Measurements from ENCODE around the gene ZNF606.

The ZNF606 gene

GRCh38 chr19:58001895-58002369, 688 bp downstream of the ZNF606 start:
- no peak for DNase-seq
- Histone ChIP-seq H3K36me3 (replicated peaks; ENCODE audit: insufficient read depth, low read length) (no peaks in the 10 kb centered on the region), H3K79me2 (ENCODE audit: low read length) (no peaks in the 10 kb centered on the region), H3K27ac (ENCODE audit: low read length) (no peak overlapping the region), H3K4me3 (ENCODE audit: low read length) (peak overlapping the region; percentile 22; the same call in 1 of the 2 replicates), H3F3A (ENCODE audit: insufficient read depth, low read length) (no peaks in the 10 kb centered on the region), H2AFZ (ENCODE audit: low read length) (peak overlapping the region; percentile 23; the same call in 1 of the 2 replicates), H3K9ac (ENCODE audit: low read length) (no peak overlapping the region), H3K27me3 (replicated peaks; ENCODE audit: insufficient read depth, low read length) (no peaks in the 10 kb centered on the region), H4K20me1 (ENCODE audit: insufficient read depth, low read length) (no peaks in the 10 kb centered on the region), H3K4me2 (ENCODE audit: low read depth, low read length) (peak overlapping the region; percentile 18; the same call in 1 of the 2 replicates), H3K9me2 (replicated peaks; ENCODE audit: insufficient read depth, low read length) (no peaks in the 10 kb centered on the region), H3K4me1 (ENCODE audit: low read length) (no peaks in the 10 kb centered on the region), H3K9me3 (replicated peaks; ENCODE audit: insufficient read depth, low read length) (no peaks in the 10 kb centered on the region)
- TF ChIP-seq CTCF (IDR thresholded peaks at IDR 0.05; ENCODE audit: low read length) (no peak), EZH2 (optimal IDR thresholded peaks at IDR 0.05; ENCODE audit: low read depth, low read length) (no peak)

DNA sequence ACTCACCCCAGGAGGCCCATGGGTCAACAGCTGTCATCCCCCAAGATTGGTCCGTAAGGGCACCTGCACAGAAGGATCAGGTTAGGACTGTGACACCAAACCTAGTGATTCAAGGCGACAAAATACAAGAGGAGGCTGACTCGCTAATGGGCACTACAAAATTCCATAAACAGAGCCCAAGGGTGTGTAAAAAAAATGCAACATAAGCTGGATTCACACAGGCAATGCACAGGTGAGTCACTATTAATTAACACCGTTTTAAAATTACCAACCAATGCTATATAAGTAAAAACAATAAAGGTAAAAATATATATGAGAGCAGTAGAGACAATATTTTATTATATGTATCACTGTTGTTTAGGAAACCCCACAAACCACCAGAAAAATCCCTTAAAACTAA, 1.9 kb downstream of the ZNF606 start:
- Histone ChIP-seq H3K79me2 (ENCODE audit: low read length) (no peaks in the 10 kb centered on the region), H3K36me3 (replicated peaks; ENCODE audit: insufficient read depth, low read length) (no peaks in the 10 kb centered on the region), H3K27me3 (replicated peaks; ENCODE audit: insufficient read depth, low read length) (no peaks in the 10 kb centered on the region), H3K27ac (ENCODE audit: low read length) (no peak overlapping the region), H4K20me1 (ENCODE audit: insufficient read depth, low read length) (no peaks in the 10 kb centered on the region), H2AFZ (ENCODE audit: low read length) (no peak overlapping the region), H3K9me3 (replicated peaks; ENCODE audit: insufficient read depth, low read length) (no peaks in the 10 kb centered on the region), H3F3A (ENCODE audit: insufficient read depth, low read length) (no peaks in the 10 kb centered on the region), H3K4me3 (ENCODE audit: low read length) (no peak overlapping the region), H3K9ac (ENCODE audit: low read length) (no peak overlapping the region), H3K9me2 (replicated peaks; ENCODE audit: insufficient read depth, low read length) (no peaks in the 10 kb centered on the region), H3K4me2 (ENCODE audit: low read depth, low read length) (no peak overlapping the region), H3K4me1 (ENCODE audit: low read length) (no peaks in the 10 kb centered on the region)
- TF ChIP-seq EZH2phosphoT487 (IDR thresholded peaks at IDR 0.05; ENCODE audit: low read length) (no peak), EZH2 (optimal IDR thresholded peaks at IDR 0.05; ENCODE audit: low read depth, low read length) (no peak)
- DNase-seq: no peak

GRCh38 chr19:57992841-57993240, 9.8 kb downstream of the ZNF606 start:
- TF ChIP-seq EZH2phosphoT487 (IDR thresholded peaks at IDR 0.05; ENCODE audit: low read length) (no peak), CTCF (IDR thresholded peaks at IDR 0.05; ENCODE audit: low read length) (no peak), EZH2 (optimal IDR thresholded peaks at IDR 0.05; ENCODE audit: low read depth, low read length) (no peak)
- no peak overlapping the region for H3K9ac ChIP-seq (ENCODE audit: low read length)
- H3F3A ChIP-seq (ENCODE audit: insufficient read depth, low read length): no peaks in the 10 kb centered on the region
- no peak for DNase-seq
- no peaks in the 10 kb centered on the region for H3K9me3 ChIP-seq (replicated peaks; ENCODE audit: insufficient read depth, low read length)
- H3K4me3 ChIP-seq (ENCODE audit: low read length): no peak overlapping the region
- H3K79me2 ChIP-seq (ENCODE audit: low read length): no peaks in the 10 kb centered on the region
- H3K36me3 ChIP-seq (replicated peaks; ENCODE audit: insufficient read depth, low read length): no peaks in the 10 kb centered on the region
- H3K4me2 ChIP-seq (ENCODE audit: low read depth, low read length): no peak overlapping the region
- no peaks in the 10 kb centered on the region for H3K4me1 ChIP-seq (ENCODE audit: low read length)
- no peak overlapping the region for H2AFZ ChIP-seq (ENCODE audit: low read length)
- no peaks in the 10 kb centered on the region for H4K20me1 ChIP-seq (ENCODE audit: insufficient read depth, low read length)
- no peaks in the 10 kb centered on the region for H3K27me3 ChIP-seq (replicated peaks; ENCODE audit: insufficient read depth, low read length)
- no peak overlapping the region for H3K27ac ChIP-seq (ENCODE audit: low read length)
- no peaks in the 10 kb centered on the region for H3K9me2 ChIP-seq (replicated peaks; ENCODE audit: insufficient read depth, low read length)

GRCh38 chr19:57978586-57979289, 23.9 kb downstream of the ZNF606 start:
- TF ChIP-seq EZH2 (optimal IDR thresholded peaks at IDR 0.05; ENCODE audit: low read depth, low read length) (no peak), EZH2phosphoT487 (IDR thresholded peaks at IDR 0.05; ENCODE audit: low read length) (no peak), CTCF (IDR thresholded peaks at IDR 0.05; ENCODE audit: low read length) (no peak)
- Histone ChIP-seq H3K4me1 (ENCODE audit: low read length) (no peaks in the 10 kb centered on the region), H3K9me3 (replicated peaks; ENCODE audit: insufficient read depth, low read length) (no peaks in the 10 kb centered on the region), H3K36me3 (replicated peaks; ENCODE audit: insufficient read depth, low read length) (no peaks in the 10 kb centered on the region), H3K9me2 (replicated peaks; ENCODE audit: insufficient read depth, low read length) (no peaks in the 10 kb centered on the region), H3K27ac (ENCODE audit: low read length) (no peak overlapping the region), H3K4me3 (ENCODE audit: low read length) (no peak overlapping the region), H3K79me2 (ENCODE audit: low read length) (no peaks in the 10 kb centered on the region), H4K20me1 (ENCODE audit: insufficient read depth, low read length) (no peaks in the 10 kb centered on the region), H3K27me3 (replicated peaks; ENCODE audit: insufficient read depth, low read length) (no peaks in the 10 kb centered on the region), H3K9ac (ENCODE audit: low read length) (no peak overlapping the region), H3F3A (ENCODE audit: insufficient read depth, low read length) (no peaks in the 10 kb centered on the region), H2AFZ (ENCODE audit: low read length) (no peak overlapping the region), H3K4me2 (ENCODE audit: low read depth, low read length) (no peak overlapping the region)
- no peak for DNase-seq

Data from MM.1S (cell line).